WTC11 (cell line): ENCODE data around the gene EEFSEC. TPM values are rescaled to one million over a fixed set of nuclear protein-coding genes. Genes with fewer than 3 reads are reported as not detected.

Experiments
- ATAC-seq: fragments of 200-7000 bp; cut with Tn5 transposase; 2 replicates; pipeline ENCODE4 v1.10.0; 2021; ENCODE audit warnings: mild to moderate bottlenecking, moderate library complexity
- CTCF ChIA-PET: fragments of 300-600 bp; sonication (Branson Sonifier 250); formaldehyde crosslinking; loops from one replicate; lab custom pipeline; 2021; ENCODE audit warnings: antibody characterized with exemption; lab: Charles Lee
- POLR2A ChIA-PET: fragments of 350-600 bp; sonication (Branson Sonifier 250); formaldehyde crosslinking; loops from one replicate; lab custom pipeline; 2021; ENCODE audit warnings: antibody characterized with exemption; lab: Charles Lee
- DNase-seq: peaks from one replicate; pipeline ENCODE4 v3.0.0; 2021; ENCODE audit warnings: low spot score
- H3K27ac Mint-ChIP-seq: 2 replicates; pipeline ENCODE4 v1.8.0; 2021; ENCODE audit warnings: mixed read lengths
- H3K27me3 Mint-ChIP-seq: 2 replicates; pipeline ENCODE4 v1.8.0; 2021; ENCODE audit warnings: low read depth, mild to moderate bottlenecking, moderate library complexity, mixed read lengths
- H3K36me3 Mint-ChIP-seq: 2 replicates; pipeline ENCODE4 v1.8.0; 2021; ENCODE audit warnings: mixed read lengths
- H3K4me1 Mint-ChIP-seq: 2 replicates; pipeline ENCODE4 v1.8.0; 2022; ENCODE audit warnings: mixed read lengths
- H3K4me3 Mint-ChIP-seq: 2 replicates; pipeline ENCODE4 v1.8.0; 2021; ENCODE audit warnings: mild to moderate bottlenecking, moderate library complexity, mixed read lengths
- H3K9me3 Mint-ChIP-seq: 2 replicates; pipeline ENCODE4 v1.8.0; 2021; ENCODE audit warnings: mixed read lengths
- HMGA2 ChIP-seq: fragments of 250-450 bp; sonication (Bioruptor Pico); IDR thresholded peaks from 2 replicates; pipeline ENCODE4 v1.4.0; 2021; ENCODE audit warnings: mild to moderate bottlenecking, moderate library complexity
- MYBL2 ChIP-seq: sonication (generic); formaldehyde crosslinking; IDR thresholded peaks from 2 replicates; pipeline ENCODE4 v1.8.1; 2023; ENCODE audit warnings: mild to moderate bottlenecking, moderate library complexity, missing genetic modification reagents
- NR3C1 ChIP-seq: sonication (generic); formaldehyde crosslinking; conservative IDR thresholded peaks from 2 replicates; pipeline ENCODE4 v1.8.1; 2023; ENCODE audit warnings: low read depth, mild to moderate bottlenecking, missing genetic modification reagents
- ZNF317 ChIP-seq: sonication (generic); formaldehyde crosslinking; IDR thresholded peaks from 2 replicates; pipeline ENCODE4 v1.8.1; 2023; ENCODE audit warnings: low read depth, mild to moderate bottlenecking, moderate library complexity, missing genetic modification reagents, borderline replicate concordance
- ZNF416 ChIP-seq: fragments of 250-450 bp; sonication (Bioruptor Pico); IDR thresholded peaks from 2 replicates; pipeline ENCODE4 v1.9.0; 2021; ENCODE audit warnings: mild to moderate bottlenecking, inconsistent platforms
- total RNA-seq: library from RNA; stranded (reverse); gene quantifications from 3 replicates; pipeline ENCODE4 v1.2.3, GENCODE V29; 2021
- TF ChIP-seq, protein P1 (sequence below): sonication (generic); formaldehyde crosslinking; IDR thresholded peaks from 2 replicates; pipeline ENCODE4 v1.8.1; 2023; ENCODE audit warnings: mild to moderate bottlenecking, missing genetic modification reagents
- TF ChIP-seq, protein P2 (sequence below): fragments of 250-450 bp; sonication (Bioruptor Pico); IDR thresholded peaks from 2 replicates; pipeline ENCODE4 v1.9.0; 2021; ENCODE audit warnings: mild to moderate bottlenecking
- TF ChIP-seq, protein P3 (sequence below): fragments of 250-450 bp; sonication (Bioruptor Pico); conservative IDR thresholded peaks from 2 replicates; pipeline ENCODE4 v1.9.0; 2021; ENCODE audit warnings: mild to moderate bottlenecking
- TF ChIP-seq, protein P4 (sequence below): sonication (generic); formaldehyde crosslinking; conservative IDR thresholded peaks from 2 replicates; pipeline ENCODE4 v1.8.1; 2022; ENCODE audit warnings: mild to moderate bottlenecking, missing genetic modification reagents
- TF ChIP-seq, protein P5 (sequence below): sonication (generic); formaldehyde crosslinking; IDR thresholded peaks from 2 replicates; pipeline ENCODE4 v1.8.1; 2023; ENCODE audit warnings: mild to moderate bottlenecking, missing genetic modification reagents, borderline replicate concordance

EEFSEC gene
- total RNA-seq, 1 experiment from 2014 or later = 13.7 TPM

DNA sequence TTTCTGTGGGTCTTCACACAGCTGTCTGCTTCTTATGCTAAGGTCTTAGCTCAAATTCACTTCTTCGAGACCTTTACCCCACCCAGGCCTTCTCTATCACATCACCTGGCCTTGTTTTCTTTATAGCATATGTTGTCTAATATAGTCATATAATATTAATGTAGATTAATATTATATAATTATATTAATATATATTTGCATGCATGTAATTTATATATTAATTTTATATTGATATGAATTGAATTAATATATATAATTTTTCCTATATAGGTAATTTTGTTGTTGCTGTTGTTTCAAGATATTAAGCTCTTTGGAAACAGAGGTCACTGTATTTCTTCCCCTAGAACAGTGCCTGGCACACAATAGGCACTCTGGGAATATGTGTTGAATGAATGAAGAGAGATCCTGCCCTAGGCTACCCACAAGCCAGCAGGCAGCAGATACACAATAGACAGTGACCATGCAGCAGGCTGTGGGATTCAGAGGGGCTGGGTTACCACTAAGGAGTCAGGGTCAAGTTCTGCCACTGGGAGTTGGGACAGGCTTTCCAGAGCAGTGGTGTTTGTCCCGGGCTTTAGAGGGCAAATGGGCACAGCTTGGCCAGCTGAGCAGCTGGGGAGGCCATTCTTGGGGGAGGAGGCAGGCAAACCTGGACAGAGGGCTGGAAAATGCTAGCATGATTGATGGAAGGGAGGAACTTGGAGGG lies 187.1 kb downstream of the EEFSEC start:
- H3K27me3 Mint-ChIP-seq = no peaks in the 10 kb centered on the region
- ChIA-PET POLR2A (no interaction called here), CTCF (interaction anchor here (1.3 kb wide), 1 partner anchor 157 kb away, joined by 3 read pairs; no protein-coding TSS in a partner anchor)
- H3K27ac Mint-ChIP-seq = no peak overlapping the region
- no peaks in the 10 kb centered on the region for H3K9me3 Mint-ChIP-seq
- ATAC-seq = no peak
- peaks cover 18% of the 10 kb centered on the region for H3K4me1 Mint-ChIP-seq
- no peak for DNase-seq
- H3K4me3 Mint-ChIP-seq = no peak overlapping the region
- H3K36me3 Mint-ChIP-seq = no peaks in the 10 kb centered on the region
- TF ChIP-seq ZNF416 = no peak
- TF ChIP-seq MYBL2 (CRISPR knock-in tag) = no peak
- peak; percentile 91 for TF ChIP-seq HMGA2 (CRISPR knock-in tag)

DNA sequence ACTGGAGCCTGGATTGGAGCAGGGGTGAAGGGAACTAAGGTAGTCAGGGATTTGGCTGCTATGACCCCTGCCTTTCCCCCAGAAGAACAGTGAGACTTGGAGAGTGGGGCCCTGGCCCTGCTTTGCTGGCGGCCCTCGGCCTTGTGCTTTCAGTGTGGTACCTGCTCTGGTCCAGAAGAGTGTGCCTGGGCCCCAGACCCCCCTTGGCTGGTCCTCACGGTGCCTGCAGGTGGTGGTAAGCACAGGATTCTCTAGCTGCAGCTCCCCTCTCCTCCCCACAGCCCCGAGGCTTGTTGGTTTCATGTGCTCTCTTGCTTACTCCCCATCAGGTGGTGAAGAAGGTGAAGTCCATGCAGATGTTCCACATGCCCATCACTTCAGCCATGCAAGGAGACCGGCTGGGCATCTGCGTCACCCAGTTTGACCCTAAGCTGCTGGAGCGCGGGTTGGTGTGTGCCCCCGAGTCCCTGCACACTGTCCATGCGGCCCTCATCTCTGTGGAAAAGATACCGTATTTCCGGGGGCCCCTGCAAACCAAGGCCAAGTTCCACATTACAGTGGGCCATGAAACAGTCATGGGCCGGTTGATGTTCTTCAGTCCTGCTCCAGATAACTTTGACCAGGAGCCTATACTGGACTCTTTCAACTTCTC lies 187.7 kb downstream of the EEFSEC start:
- DNase-seq (no peak), ATAC-seq (no peak)
- Mint-ChIP-seq H3K4me1 (peaks cover 12% of the 10 kb centered on the region), H3K27ac (no peak overlapping the region), H3K4me3 (no peak overlapping the region), H3K27me3 (no peaks in the 10 kb centered on the region), H3K36me3 (no peaks in the 10 kb centered on the region), H3K9me3 (no peaks in the 10 kb centered on the region)
- TF ChIP-seq, protein P1, sequence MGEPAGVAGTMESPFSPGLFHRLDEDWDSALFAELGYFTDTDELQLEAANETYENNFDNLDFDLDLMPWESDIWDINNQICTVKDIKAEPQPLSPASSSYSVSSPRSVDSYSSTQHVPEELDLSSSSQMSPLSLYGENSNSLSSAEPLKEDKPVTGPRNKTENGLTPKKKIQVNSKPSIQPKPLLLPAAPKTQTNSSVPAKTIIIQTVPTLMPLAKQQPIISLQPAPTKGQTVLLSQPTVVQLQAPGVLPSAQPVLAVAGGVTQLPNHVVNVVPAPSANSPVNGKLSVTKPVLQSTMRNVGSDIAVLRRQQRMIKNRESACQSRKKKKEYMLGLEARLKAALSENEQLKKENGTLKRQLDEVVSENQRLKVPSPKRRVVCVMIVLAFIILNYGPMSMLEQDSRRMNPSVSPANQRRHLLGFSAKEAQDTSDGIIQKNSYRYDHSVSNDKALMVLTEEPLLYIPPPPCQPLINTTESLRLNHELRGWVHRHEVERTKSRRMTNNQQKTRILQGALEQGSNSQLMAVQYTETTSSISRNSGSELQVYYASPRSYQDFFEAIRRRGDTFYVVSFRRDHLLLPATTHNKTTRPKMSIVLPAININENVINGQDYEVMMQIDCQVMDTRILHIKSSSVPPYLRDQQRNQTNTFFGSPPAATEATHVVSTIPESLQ = no peak
- TF ChIP-seq, protein P2, sequence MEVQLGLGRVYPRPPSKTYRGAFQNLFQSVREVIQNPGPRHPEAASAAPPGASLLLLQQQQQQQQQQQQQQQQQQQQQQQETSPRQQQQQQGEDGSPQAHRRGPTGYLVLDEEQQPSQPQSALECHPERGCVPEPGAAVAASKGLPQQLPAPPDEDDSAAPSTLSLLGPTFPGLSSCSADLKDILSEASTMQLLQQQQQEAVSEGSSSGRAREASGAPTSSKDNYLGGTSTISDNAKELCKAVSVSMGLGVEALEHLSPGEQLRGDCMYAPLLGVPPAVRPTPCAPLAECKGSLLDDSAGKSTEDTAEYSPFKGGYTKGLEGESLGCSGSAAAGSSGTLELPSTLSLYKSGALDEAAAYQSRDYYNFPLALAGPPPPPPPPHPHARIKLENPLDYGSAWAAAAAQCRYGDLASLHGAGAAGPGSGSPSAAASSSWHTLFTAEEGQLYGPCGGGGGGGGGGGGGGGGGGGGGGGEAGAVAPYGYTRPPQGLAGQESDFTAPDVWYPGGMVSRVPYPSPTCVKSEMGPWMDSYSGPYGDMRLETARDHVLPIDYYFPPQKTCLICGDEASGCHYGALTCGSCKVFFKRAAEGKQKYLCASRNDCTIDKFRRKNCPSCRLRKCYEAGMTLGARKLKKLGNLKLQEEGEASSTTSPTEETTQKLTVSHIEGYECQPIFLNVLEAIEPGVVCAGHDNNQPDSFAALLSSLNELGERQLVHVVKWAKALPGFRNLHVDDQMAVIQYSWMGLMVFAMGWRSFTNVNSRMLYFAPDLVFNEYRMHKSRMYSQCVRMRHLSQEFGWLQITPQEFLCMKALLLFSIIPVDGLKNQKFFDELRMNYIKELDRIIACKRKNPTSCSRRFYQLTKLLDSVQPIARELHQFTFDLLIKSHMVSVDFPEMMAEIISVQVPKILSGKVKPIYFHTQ (CRISPR knock-in tag) = no peak
- no peak for TF ChIP-seq ZNF317 (CRISPR knock-in tag)
- TF ChIP-seq, protein P3, sequence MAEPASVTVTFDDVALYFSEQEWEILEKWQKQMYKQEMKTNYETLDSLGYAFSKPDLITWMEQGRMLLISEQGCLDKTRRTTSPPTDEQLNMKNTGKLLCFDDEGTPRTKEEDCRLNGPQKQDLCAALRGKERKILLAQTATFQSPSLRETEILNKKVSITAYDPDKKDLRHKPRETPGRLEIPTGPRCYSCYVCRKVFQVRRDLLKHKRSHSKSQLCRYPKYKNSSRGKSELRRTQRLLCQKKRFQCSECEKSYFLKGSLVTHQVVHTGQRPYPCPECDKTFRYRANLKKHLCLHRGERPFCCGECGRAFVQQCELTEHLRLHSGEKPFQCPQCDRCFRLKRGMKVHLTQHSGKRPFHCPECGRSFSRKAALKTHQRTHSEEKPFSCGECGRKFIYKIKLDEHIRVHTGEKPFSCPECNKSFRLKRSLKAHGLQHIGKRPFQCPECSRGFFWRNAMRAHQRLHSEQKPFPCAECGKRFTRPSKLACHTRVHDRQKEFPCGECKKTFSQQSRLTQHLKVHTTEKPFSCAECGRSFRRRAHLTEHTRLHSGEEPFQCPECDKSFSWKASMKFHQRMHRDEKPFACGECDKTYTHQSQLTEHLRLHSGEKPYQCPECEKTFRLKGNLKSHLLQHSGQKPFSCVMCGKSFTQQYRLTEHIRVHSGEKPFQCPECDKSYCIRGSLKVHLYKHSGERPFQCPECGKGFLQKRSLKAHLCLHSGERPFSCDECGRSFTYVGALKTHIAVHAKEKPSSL (CRISPR knock-in tag) = no peak
- TF ChIP-seq, protein P4, sequence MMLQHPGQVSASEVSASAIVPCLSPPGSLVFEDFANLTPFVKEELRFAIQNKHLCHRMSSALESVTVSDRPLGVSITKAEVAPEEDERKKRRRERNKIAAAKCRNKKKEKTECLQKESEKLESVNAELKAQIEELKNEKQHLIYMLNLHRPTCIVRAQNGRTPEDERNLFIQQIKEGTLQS (CRISPR knock-in tag) = no peak
- TF ChIP-seq, protein P5, sequence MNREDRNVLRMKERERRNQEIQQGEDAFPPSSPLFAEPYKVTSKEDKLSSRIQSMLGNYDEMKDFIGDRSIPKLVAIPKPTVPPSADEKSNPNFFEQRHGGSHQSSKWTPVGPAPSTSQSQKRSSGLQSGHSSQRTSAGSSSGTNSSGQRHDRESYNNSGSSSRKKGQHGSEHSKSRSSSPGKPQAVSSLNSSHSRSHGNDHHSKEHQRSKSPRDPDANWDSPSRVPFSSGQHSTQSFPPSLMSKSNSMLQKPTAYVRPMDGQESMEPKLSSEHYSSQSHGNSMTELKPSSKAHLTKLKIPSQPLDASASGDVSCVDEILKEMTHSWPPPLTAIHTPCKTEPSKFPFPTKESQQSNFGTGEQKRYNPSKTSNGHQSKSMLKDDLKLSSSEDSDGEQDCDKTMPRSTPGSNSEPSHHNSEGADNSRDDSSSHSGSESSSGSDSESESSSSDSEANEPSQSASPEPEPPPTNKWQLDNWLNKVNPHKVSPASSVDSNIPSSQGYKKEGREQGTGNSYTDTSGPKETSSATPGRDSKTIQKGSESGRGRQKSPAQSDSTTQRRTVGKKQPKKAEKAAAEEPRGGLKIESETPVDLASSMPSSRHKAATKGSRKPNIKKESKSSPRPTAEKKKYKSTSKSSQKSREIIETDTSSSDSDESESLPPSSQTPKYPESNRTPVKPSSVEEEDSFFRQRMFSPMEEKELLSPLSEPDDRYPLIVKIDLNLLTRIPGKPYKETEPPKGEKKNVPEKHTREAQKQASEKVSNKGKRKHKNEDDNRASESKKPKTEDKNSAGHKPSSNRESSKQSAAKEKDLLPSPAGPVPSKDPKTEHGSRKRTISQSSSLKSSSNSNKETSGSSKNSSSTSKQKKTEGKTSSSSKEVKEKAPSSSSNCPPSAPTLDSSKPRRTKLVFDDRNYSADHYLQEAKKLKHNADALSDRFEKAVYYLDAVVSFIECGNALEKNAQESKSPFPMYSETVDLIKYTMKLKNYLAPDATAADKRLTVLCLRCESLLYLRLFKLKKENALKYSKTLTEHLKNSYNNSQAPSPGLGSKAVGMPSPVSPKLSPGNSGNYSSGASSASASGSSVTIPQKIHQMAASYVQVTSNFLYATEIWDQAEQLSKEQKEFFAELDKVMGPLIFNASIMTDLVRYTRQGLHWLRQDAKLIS (CRISPR knock-in tag) = no peak
- no peak for TF ChIP-seq NR3C1 (CRISPR knock-in tag)
- ChIA-PET CTCF (interaction anchor here (1.3 to 1.5 kb wide), 2 partner anchors 19 to 156 kb away, joined by 3 to 5 read pairs; no protein-coding TSS in a partner anchor), POLR2A (no interaction called here)
